GM20000 (cell line): ENCODE measurements around the gene RASSF4.

Source experiments
- DNase-seq: peaks from one replicate; pipeline ENCODE4 v3.0.0; 2012; ENCODE audit warnings: low spot score
- CTCF ChIP-seq: IDR thresholded peaks from 2 replicates; pipeline ENCODE4 v1.5.1; 2012; ENCODE audit warnings: mild to moderate bottlenecking, control low read depth; ENCODE audit errors: extremely low read depth, missing control alignments

Gene RASSF4

GRCh38 chr10:44922796-44923545 is 36.6 kb upstream of the RASSF4 start:
- no peak for TF ChIP-seq CTCF
- no peak for DNase-seq

DNA sequence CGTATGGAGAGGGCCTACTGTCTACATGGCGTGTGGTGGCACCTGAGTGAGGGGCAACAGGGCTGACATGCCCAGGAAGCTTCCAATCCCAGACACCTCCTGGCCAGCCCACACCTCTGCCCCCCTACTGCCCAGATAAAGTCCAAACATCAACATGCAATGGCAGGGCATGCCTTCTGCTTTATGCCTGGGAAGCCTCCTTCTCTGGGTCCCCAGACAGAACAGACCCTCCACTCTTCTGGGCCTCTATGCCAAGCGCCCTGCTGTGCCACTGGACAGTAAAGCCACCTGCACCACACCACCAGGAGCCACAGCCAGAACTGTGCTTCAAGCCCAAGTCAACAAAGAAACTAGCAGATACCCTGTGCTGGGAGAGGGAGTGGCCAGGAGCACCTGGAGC is 36.0 kb upstream of the RASSF4 start:
- no peak for DNase-seq
- TF ChIP-seq CTCF, result no peak

GRCh38 chr10:44924261-44925040 is 35.2 kb upstream of the RASSF4 start:
- DNase-seq, result no peak
- TF ChIP-seq CTCF, result no peak

DNA sequence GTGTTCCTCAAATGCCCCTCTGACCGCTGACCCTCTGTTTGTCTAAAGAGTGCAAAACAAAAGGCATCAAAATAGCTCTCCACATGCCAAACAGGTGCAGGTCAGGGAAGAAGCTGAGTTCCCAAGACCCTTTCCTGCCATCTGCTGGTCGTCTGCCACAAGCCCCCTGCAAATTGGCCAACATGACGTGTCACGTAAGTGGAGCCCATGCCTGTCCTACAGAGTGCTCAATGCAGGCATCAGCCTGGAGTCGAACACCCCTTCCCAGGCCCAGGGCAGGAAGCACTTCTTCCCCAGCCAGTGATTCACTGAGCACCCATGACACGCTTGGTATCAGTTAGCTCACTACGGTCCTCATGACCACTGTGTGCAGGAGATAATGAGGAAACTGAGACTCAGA is 34.4 kb upstream of the RASSF4 start:
- no peak for DNase-seq
- no peak for TF ChIP-seq CTCF

- DNase-seq, result no peak
- TF ChIP-seq CTCF, result no peak
These were observed 33.5 kb upstream of the RASSF4 start for GRCh38 chr10:44925811-44926750.

DNA sequence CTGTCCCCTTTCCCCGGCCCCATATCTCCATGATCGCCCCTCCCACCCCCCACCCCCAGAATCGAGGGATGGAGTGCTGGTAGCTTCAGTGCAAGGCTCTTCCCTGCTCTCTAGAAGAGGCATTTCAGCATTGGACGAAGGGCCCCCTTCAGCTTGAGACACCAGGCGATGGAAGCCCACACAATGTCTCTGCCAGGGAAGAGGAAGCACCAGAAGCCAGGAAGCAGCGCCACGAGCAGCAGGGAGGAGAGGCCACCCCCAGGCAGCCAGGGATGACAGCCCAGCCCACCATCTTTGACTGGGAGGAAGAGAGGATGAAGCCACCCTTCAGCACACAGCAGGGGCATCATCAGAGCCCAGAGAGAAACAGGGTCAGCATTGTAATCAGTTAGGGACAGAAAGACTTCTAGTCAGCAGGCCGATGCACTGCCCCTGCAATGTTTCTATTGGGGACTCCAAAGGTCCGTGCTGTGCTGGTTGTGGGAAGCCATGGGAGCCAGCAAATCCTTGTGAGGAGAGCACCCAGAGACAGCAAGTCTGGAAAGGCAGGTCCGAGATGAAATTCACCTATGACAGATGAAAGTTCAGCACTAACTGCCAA is 32.8 kb upstream of the RASSF4 start:
- no peak for DNase-seq
- TF ChIP-seq CTCF, result no peak
